Head of caudate nucleus (tissue), 42 donors: ENCODE data around the gene SLC8A1.
A peak's percentile ranks its signal among the peaks of the same experiment; 100 is the strongest.

Source experiments
- DNase-seq, 42 donors: peaks; one replicate each; pipeline versions ENCODE4 v3.0.0 to v3.0.0-alpha.2; 2020 to 2021; ENCODE audit warnings: mixed read lengths in 7 of 42
- intact Hi-C: fragments of 100-400 bp; cut with DNase I; formaldehyde crosslinking; loops from one replicate; pipeline ENCODE4 v1.15.0; 2022

SLC8A1 gene

DNA sequence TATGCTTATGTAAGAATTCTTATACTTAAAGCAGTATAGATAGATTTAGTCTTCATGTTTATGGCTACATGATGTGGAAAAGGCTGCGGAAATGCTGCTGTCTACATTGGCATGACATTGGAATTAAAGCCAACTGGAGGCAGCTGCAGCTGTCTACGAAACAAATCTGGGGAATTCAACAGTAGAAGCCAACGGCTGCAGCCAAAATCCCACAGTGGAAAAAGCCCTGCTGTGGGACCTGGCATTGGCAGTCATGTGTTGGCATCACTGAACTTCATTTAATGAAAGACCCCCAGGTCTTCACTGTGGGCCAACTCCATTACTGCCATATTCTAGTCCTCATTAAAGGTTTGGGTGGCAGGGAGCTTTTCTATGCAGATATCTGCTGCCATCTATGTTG is 223.6 kb downstream of the SLC8A1 start:
- intact Hi-C loops = no loop called here
- DNase-seq = peak in 1 of 42 donors; percentile 17

DNA sequence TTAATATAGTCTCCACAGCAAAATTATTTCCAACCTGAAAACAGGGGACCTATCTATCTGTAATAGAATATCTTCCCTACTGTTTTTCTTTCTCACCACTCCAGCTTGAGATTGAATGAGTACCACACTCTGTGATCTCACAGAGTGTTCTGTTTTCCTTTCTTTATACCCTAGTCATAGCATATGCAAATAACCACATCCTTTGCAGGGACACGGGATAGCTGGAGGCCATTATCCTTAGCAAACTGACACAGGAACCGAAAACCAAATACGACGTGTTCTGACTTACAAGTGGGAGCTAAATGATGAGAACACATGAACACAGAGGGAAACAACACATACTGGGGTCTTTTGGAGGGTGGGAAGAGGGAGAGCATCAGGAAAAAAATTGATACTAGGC is 224.7 kb downstream of the SLC8A1 start:
- no peak for DNase-seq
- intact Hi-C loops = no loop called here

GRCh38 chr2:40226637-40227036 is 225.3 kb downstream of the SLC8A1 start:
- no peak for DNase-seq
- intact Hi-C loops = no loop called here

- DNase-seq = no peak
- intact Hi-C loops = no loop called here
These were observed 226.2 kb downstream of the SLC8A1 start for GRCh38 chr2:40225670-40226210.

DNA sequence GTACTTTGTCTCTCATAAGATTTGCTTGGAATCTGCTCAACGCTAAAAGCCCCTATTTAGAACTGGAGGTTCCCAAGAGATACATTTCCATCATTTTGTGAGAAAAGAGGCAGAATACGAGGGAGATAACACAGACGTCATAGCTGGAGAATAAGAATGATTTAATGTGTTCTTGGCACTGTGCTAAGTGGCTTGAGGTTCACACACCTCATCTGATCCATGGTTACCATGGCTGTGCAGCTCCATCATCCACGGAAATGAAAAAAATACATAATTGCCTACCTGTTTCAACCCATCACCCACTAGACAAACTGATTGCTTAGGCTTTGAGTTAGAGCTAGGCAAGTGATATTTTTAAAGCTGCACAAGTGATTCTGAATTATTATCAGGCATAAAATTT is 227.6 kb downstream of the SLC8A1 start:
- DNase-seq = no peak
- intact Hi-C loops = no loop called here

GRCh38 chr2:40220177-40220925 is 231.5 kb downstream of the SLC8A1 start:
- peak in 1 of 42 donors; percentile 49 for DNase-seq
- intact Hi-C loops = no loop called here

- intact Hi-C loops = no loop called here
These were observed 232.7 kb downstream of the SLC8A1 start for GRCh38 chr2:40219141-40219540.

GRCh38 chr2:40218679-40219078 is 233.2 kb downstream of the SLC8A1 start:
- intact Hi-C loops = no loop called here
- peak in 10 of 42 donors; percentile 8 to 46 (median 26) for DNase-seq

More at GRCh38 chr2:40219141-40219540, 232.7 kb downstream of the SLC8A1 start:
- no peak for DNase-seq

GRCh38 chr2:40213619-40214018 is 238.3 kb downstream of the SLC8A1 start:
- intact Hi-C loops = no loop called here

DNA sequence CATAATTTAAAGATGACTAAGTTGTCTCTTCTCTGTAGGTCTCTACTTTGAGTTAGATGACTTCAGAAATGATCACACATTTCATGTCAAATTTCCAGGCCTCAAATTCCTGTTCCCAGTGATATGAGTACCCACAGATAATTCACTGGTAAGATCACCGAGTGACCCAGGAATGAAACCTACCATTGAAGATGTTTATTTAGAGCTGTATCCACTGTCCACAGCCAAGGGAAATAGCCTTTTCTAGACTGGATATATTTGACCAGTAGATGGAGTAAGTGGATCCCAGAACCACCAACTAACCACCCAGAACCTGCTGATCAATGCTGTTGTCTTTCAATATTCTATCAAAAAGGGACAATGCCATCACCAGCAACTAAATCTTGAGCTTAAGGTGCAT is 238.8 kb downstream of the SLC8A1 start:
- DNase-seq = no peak
- intact Hi-C loops = no loop called here

More at GRCh38 chr2:40213619-40214018, 238.3 kb downstream of the SLC8A1 start:
- DNase-seq = no peak

- DNase-seq = no peak
- intact Hi-C loops = no loop called here
These were observed 240.9 kb downstream of the SLC8A1 start for GRCh38 chr2:40210968-40211353.

- DNase-seq = no peak
- intact Hi-C loops = no loop called here
These were observed 241.4 kb downstream of the SLC8A1 start for GRCh38 chr2:40210344-40210967.

GRCh38 chr2:40209761-40210160 is 242.1 kb downstream of the SLC8A1 start:
- intact Hi-C loops = no loop called here

GRCh38 chr2:40208463-40208862 is 243.4 kb downstream of the SLC8A1 start:
- intact Hi-C loops = no loop called here

More at GRCh38 chr2:40209761-40210160, 242.1 kb downstream of the SLC8A1 start:
- DNase-seq = no peak

DNA sequence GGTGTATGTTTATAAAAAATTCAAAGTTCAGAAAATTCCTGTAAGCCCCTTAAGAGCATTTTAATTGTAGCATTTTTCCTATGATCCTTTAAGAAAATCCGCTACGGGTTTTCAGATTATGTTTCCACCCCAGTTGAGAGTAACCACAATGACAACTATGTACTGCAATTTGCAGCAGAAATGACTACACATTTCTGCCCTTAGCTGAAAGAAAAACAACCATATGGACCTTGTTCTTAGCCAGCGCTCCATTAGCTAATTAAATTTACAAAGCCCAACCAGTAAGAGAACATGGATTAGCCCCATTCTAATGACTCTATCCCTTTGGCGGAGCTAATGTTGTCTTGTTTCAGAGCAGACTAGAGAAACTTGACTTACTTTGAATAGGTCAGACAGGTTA is 247.6 kb downstream of the SLC8A1 start:
- DNase-seq = no peak
- intact Hi-C loops = no loop called here

More at GRCh38 chr2:40208463-40208862, 243.4 kb downstream of the SLC8A1 start:
- DNase-seq = no peak

DNA sequence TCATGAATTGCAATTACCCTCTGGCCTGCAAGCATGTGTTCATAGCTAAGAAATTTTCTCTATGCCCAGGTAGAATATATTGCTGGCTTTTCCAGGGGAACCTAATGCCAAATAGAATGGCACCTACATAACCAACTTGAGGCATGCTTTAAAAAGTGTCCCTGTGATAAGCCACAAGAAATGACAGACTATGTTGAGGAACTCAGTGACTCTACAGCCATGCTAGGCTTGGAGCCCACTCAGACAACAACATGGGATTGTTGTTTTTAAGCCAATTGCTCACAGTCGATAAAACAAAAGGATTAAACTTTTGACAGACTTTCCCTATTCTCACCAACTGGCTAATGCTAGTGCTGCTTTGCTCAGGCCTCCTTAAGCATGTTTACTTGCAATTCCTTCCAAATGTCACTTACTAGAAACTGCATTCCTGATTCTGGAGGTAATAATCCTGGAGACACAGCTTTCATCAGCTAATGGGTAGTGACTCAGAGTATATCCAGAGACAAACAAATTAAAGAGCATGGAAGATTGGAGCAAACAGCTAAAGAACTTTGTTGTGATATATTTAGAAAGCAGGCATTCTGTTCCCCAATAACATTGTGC is 249.0 kb downstream of the SLC8A1 start:
- intact Hi-C loops = no loop called here
- DNase-seq = no peak

GRCh38 chr2:40201425-40201824 is 250.5 kb downstream of the SLC8A1 start:
- no peak for DNase-seq
- intact Hi-C loops = no loop called here

- intact Hi-C loops = no loop called here
- DNase-seq = no peak
These were observed 251.4 kb downstream of the SLC8A1 start for GRCh38 chr2:40200366-40200915.

DNA sequence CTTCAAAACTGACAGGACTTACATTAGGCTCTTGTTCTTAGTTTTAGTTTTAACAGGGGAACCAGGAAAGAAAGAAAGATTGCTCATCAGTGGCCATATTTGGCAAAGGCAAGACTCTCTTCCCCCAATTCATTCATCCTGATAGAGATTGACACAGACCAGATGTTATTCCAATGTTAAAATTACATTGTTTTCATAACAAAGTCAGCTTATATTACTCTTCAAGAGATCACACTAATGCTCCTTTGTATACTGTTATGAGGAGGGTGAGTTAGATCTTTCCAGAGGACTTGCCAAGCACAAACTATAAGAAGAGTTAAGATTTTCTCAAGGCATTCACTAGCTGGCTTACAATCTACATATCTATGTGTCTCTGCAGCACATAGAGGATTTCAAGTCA is 252.1 kb downstream of the SLC8A1 start:
- no peak for DNase-seq
- intact Hi-C loops = no loop called here

- DNase-seq = peak in 13 of 42 donors; percentile 9 to 43 (median 18)
- intact Hi-C loops = no loop called here
These were observed 254.8 kb downstream of the SLC8A1 start for GRCh38 chr2:40197121-40197520.
